ENCODE measurements around the gene POLN.
A peak's percentile ranks its signal among the peaks of the same experiment; 100 is the strongest.

POLN gene

GRCh38 chr4:2104556-2105345 is 137.2 kb downstream of the POLN start:
- no peak for DNase-seq (ENCODE audit: low spot score)

DNA sequence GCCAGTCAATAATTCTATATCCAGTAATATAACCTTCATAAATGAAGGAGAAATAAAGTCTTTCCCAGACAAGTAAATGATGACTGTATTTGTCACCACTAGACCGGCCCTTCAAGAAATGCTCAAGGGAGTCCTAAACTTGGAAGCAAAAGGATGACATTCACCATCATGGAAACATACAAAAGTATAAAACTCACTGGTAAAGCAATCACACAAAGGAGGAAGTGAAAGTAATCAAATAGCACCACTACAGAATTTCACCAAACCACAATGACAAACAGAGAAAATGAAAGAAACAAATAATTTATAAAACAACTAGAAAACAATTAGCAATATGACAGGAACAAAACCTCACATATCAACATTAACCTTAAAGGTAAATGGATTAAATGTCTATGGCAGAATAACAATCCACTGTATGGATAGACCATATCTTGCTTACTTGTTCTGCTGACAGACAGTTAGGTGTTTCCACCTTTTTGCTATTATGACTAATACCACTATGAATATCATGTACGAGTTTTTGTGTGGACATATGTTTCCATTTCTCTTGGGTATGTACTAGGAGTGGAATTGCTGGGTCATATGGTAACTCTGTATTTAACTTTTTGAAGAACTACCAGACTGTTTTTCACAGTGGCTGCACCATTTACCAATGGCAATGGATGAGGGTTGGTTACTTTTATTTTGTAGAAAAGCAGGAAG is 137.9 kb downstream of the POLN start:
- no peak for DNase-seq (ENCODE audit: low spot score)

DNA sequence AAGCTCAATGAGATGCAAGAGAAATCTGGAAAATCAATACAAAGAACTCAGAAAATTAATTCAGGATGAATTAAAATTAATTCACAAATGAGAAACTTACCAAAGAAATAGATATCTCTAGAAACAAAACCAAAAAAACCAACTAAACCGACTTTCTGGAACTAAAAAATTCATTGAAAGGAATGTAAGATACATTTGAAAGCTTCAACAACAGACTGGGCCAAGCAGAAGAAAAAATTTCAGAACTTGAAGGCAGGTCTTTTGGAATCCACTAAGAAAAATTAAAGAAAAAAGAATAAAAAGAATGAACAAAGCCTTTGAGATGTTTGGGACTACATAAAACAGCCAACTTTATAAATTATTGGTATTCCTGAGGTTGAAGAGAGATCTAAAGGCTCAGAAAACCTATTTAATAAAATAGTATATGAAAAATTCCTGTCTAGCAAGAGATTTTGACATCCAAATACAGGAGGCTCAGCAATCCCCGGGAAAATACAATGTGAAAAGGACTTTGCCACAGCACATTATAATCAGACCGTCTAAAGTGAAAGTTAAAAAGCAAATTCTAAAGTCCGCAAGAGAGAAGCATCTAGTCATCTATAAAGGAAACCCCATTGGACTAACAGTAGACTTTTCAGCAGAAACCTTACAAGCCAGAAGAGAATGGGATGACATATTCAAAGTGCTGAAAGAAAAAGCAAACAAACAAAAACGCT is 138.6 kb downstream of the POLN start:
- no peak for DNase-seq (ENCODE audit: low spot score)

GRCh38 chr4:2102045-2102883 is 139.7 kb downstream of the POLN start:
- DNase-seq (ENCODE audit: low spot score) = no peak

GRCh38 chr4:2101346-2102044 is 140.4 kb downstream of the POLN start:
- DNase-seq (ENCODE audit: low spot score) = peak; percentile 58

GRCh38 chr4:2096073-2096609 is 145.8 kb downstream of the POLN start:
- DNase-seq (ENCODE audit: low spot score) = no peak

DNA sequence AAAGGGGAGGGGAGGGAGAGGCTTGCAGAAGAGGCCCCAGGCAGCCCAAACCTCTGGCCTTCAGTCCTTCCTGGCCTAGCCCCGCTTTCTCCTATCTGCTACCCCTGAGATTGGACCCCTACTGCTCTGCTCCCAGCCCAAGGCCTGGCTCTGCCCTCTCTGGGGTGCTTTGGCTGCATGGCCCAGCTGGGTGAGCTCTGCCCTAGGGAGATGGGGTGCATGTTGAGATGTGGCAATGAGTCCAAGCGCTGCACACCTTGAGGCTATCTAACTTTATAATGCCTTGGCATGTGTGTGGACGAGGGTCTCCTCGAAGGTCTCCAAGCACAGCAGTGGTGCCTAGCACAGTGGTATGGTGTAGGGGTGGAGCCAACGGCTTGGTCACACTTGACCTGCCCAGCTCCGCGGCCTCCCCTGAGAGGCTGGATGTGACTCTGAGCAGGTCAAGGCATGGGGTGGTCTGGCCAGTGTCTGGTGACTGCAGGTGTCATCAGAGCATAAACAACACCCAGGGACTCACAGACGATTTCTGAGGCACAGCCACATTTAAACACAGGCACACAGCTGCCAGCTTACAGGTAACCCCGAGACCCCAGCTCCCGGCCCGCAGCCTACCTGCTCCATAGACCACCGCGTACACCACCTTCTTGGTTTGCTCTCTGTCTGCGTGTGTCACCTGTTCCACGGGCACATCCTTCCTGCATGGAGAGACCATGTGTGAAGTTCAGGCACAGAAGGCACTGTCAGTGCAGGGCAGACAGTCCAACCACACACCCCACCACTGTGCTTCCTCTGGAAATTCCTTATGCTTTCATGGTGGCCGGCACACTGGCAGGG is 146.5 kb downstream of the POLN start:
- DNase-seq (ENCODE audit: low spot score) = no peak

DNA sequence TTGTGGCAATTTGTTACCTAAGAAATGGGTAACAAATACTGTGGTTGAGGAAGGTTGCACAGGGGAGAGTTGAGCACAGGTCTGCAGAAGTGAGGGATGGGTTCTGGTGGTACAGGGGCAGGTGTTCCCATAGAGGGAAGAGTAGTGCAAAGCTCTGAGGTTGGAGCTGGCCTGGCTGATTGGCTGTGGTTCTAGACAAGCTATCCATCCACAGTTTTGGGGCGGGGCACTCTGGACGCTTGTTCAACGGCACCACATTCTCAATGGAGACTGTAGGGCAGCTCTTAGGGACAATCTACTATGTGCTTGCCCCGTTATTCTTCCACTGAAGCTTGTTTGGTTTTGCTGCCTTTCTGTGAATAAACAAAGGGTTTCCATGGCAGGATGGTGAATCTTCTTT is 147.4 kb downstream of the POLN start:
- DNase-seq (ENCODE audit: low spot score) = no peak

DNA sequence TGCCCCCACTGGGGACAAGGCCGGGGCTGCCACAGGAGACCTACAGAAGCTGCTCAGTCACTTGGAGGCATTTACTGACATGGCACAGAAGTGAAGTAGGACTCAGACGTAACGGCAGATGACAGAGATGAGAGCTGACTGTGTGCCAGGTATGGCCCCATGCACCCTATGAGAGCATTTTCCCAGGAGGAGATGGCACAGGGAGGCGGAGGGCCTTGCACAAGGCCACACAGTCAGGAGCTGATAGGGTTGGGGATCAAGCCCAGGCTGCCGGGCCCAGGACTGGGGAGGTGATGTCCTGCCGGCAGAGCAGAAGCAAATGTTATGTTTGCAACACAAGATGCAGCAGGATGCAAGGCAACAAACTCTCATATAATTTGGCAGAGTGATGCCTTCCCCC is 148.7 kb downstream of the POLN start:
- no peak for DNase-seq (ENCODE audit: low spot score)

DNA sequence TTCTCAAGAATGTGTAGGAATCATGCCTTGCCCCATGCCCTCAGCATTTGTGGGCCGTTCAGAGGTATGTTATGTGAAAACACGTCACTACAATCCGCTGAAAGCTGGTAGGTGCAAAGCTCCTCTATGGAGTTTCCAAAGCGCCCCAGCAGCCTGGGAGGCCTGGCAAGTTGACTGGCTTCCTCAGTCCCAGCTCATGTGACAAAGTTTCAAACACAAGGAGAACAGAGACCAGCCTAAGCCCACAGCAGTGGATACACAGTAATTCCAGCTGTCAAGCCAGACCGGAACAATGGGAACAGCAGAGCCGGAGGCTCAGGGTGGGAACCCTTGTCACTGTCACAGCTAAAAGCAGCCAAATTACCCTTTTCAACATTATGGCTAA is 149.3 kb downstream of the POLN start:
- DNase-seq (ENCODE audit: low spot score) = no peak

- no peak for DNase-seq (ENCODE audit: low spot score)
Measured at GRCh38 chr4:2091990-2092668, 149.8 kb downstream of the POLN start.

DNA sequence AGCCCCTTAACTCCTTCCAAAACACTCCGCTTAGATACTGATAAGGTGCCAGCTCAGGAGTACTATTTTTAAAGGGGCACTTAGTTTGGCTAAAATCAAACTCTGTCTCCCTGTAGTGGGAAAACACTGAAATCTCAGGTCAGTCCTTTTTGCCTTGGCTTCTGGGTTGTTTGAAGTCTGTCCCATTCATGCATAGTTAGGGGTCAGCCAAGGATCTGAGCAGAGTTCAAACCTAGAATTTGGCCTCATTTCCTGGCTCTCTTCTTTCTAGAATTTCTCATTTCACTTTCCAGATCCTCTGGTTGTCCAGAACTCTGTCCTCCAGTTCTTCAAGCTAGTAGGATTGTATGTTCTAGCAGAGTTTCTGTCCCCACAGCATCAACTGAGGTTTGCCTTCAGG is 151.3 kb downstream of the POLN start:
- DNase-seq (ENCODE audit: low spot score) = no peak

GRCh38 chr4:2089222-2089621 is 152.7 kb downstream of the POLN start:
- no peak for DNase-seq (ENCODE audit: low spot score)

DNA sequence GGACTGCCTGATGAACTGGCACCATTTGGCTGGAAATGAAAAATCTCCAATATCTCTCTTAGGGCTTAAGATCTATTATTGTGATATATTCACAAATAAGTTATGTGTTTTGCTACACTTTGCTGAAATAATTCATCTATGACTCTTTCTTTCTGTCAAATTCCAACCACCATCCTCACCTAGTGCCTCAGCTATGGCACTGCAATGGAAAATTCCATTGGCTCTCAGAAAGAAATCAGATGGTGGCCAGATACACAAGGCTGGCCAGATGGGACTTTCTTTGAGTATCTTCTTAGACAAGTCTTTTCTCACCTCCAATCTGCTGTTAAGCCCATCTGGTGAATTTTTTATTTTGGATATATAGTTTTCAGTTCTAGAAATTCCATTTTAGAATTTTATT is 154.8 kb downstream of the POLN start:
- DNase-seq (ENCODE audit: low spot score) = no peak

DNA sequence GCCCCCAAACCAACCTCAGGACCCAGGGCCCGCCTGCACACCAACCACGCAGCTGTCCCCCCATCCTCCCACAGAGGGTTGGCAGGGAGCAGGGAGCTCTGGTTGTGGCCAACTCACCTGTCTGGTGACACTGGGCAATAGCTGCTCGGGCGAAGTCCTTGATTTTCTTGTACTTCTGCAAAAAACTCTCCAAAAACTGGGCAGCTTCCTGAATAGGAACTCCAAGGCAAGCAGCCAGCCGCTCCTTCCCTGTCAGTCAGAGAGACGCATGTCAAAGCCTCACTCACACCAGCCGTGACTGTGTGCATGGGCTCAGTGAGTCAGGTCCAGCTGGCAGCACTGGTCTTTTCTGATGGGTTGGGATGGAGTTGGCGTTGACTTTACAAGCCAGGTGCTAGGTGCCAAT is 156.4 kb downstream of the POLN start:
- DNase-seq (ENCODE audit: low spot score) = no peak

DNA sequence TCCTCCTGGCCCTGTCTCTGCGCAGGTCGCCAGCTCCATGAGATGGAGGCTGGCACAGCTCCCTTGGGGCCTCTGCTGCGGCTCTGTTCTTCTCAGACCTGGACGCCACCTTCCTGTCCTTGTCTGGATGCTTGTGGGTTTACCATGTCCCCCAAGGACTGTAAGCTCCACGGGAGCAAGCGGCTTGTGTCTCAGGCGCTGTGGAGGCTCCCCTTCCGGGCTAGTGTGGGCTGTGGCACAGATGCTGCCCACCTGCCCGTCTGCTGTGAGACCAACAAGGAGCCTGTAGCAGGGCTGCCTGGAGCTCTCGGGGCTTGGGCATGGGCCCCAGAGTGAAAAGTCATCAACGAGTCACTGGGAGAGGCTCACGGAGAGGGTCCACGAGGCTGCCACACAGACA is 157.6 kb downstream of the POLN start:
- DNase-seq (ENCODE audit: low spot score) = no peak

DNA sequence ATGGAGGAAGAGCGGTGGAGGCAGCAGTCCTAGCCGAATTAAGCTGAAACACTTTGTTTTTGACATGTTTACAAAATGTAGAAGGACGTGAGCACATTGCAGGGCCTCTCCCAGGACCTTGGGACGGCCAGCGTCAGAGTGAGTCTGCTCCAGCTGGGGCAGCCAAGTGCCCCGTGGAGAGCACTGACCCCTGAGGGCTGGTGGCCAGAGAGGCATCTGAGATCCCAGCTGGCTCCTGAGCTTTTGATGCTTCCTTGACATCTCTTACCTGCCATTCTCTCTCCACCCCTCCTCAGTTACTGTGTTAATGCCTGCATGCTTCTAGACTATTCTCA is 158.1 kb downstream of the POLN start:
- no peak for DNase-seq (ENCODE audit: low spot score)

GRCh38 chr4:2083116-2083825 is 158.7 kb downstream of the POLN start:
- DNase-seq (ENCODE audit: low spot score) = no peak

GRCh38 chr4:2082627-2083026 is 159.3 kb downstream of the POLN start:
- no peak for DNase-seq (ENCODE audit: low spot score)
